K562 (cell line): ENCODE measurements around the gene INO80. TPM values are rescaled to one million over a fixed set of nuclear protein-coding genes. Genes with fewer than 3 reads are reported as not detected.

Experiments
- BCOR ChIP-seq: fragments of 450-650 bp; IDR thresholded peaks from 2 replicates; pipeline ENCODE4 v1.6.1; 2016
- CHD2 ChIP-seq: IDR thresholded peaks from 2 replicates; pipeline ENCODE4 v1.6.1; 2011; ENCODE audit warnings: low read depth, low read length
- FOXP1 ChIP-seq: sonication (generic); formaldehyde crosslinking; IDR thresholded peaks from 2 replicates; pipeline ENCODE4 v1.8.0; 2022; ENCODE audit warnings: mild to moderate bottlenecking, missing genetic modification reagents
- GABPB1 ChIP-seq: sonication (generic); formaldehyde crosslinking; IDR thresholded peaks from 2 replicates; pipeline ENCODE4 v1.8.0; 2022; ENCODE audit warnings: mild to moderate bottlenecking, missing genetic modification reagents
- HDAC8 ChIP-seq: fragments of 450-650 bp; IDR thresholded peaks from 2 replicates; pipeline ENCODE4 v1.6.1; 2016; ENCODE audit warnings: mild to moderate bottlenecking, missing genetic modification characterization, moderate library complexity, missing compliant biosample characterization
- HLTF ChIP-seq: fragments of 450-650 bp; IDR thresholded peaks from 2 replicates; pipeline ENCODE4 v1.6.1; 2016
- JUNB ChIP-seq: fragments of 450-650 bp; formaldehyde crosslinking; conservative IDR thresholded peaks from 2 replicates; pipeline ENCODE4 v1.4.0; 2020; ENCODE audit warnings: mild to moderate bottlenecking
- KHSRP ChIP-seq: fragments of 450-650 bp; IDR thresholded peaks from 2 replicates; pipeline ENCODE4 v1.6.1; 2017
- KLF1 ChIP-seq: fragments of 450-650 bp; IDR thresholded peaks from 2 replicates; pipeline ENCODE4 v1.6.1; 2016; ENCODE audit warnings: missing genetic modification characterization, missing compliant biosample characterization
- MCM5 ChIP-seq: fragments of 450-650 bp; IDR thresholded peaks from 2 replicates; pipeline ENCODE4 v1.6.1; 2016; ENCODE audit warnings: low read depth
- POLR2G ChIP-seq: fragments of 200-400 bp; formaldehyde crosslinking; IDR thresholded peaks from 2 replicates; pipeline ENCODE4 v1.6.1; 2017; ENCODE audit warnings: low read depth, mild to moderate bottlenecking, antibody characterized with exemption, low read length, moderate library complexity
- PTBP1 ChIP-seq: fragments of 200-400 bp; formaldehyde crosslinking; IDR thresholded peaks from 2 replicates; pipeline ENCODE4 v1.6.1; 2017; ENCODE audit warnings: low read depth, low read length
- PURB ChIP-seq: sonication (generic); formaldehyde crosslinking; IDR thresholded peaks from 2 replicates; pipeline ENCODE4 v1.9.0; 2021; ENCODE audit warnings: low read depth, mild to moderate bottlenecking, missing genetic modification reagents
- RAD51 ChIP-seq: fragments of 450-650 bp; IDR thresholded peaks from 2 replicates; pipeline ENCODE4 v1.7.1; 2016; ENCODE audit warnings: low read depth, mild to moderate bottlenecking, borderline replicate concordance
- RUNX1 ChIP-seq: sonication (generic); IDR thresholded peaks from 2 replicates; pipeline ENCODE4 v1.6.1; 2016; ENCODE audit warnings: antibody characterized with exemption, low read depth
- TAF7 ChIP-seq: fragments of 450-650 bp; IDR thresholded peaks from 2 replicates; pipeline ENCODE4 v1.6.1; 2016; ENCODE audit warnings: missing genetic modification characterization, missing compliant biosample characterization
- TARDBP ChIP-seq: fragments of 450-650 bp; IDR thresholded peaks from 2 replicates; pipeline ENCODE4 v1.6.1; 2016
- TSC22D4 ChIP-seq: fragments of 450-650 bp; IDR thresholded peaks from 2 replicates; pipeline ENCODE4 v1.6.1; 2016; ENCODE audit warnings: missing genetic modification characterization, missing biosample characterization, control low read depth
- ZNF140 ChIP-seq: fragments of 250-450 bp; sonication (Bioruptor Pico); IDR thresholded peaks from 2 replicates; pipeline ENCODE4 v1.8.0; 2021; ENCODE audit warnings: moderate library complexity, mild to moderate bottlenecking, inconsistent platforms
- ZNF316 ChIP-seq: fragments of 450-650 bp; IDR thresholded peaks from 2 replicates; pipeline ENCODE4 v1.6.1; 2016
- polyA plus RNA-seq, 8 experiments: library from polyadenylated mRNA; depleted of rRNA in 4 of 8; stranded (reverse) in 5 of 8; unstranded in 3 of 8; fragments of >200 nt; fragmentation: Nextera tagmentation in 2 of 8; fragmentation: Illumina TruSeq in 1 of 8; extraction: Ambion mirVana in 2 of 8; extraction: Trizol in 1 of 8; gene quantifications; 2 replicates each; pipeline versions ENCODE4 v1.2.1 to v1.2.3, GENCODE V29; 2011 to 2014; ENCODE audit warnings: inconsistent platforms in 1 of 8, missing spikeins in 1 of 8
- total RNA-seq, 7 experiments: library from RNA; depleted of rRNA in 6 of 7; stranded (reverse); fragments of >200 nt in 6 of 7; fragmentation: Illumina TruSeq in 2 of 7; extraction: Trizol in 2 of 7; gene quantifications; 2 replicates each; pipeline versions ENCODE4 v1.2.1 to v1.2.3, GENCODE V29; 2011 to 2021; ENCODE audit warnings: low replicate concordance in 1 of 7
- TF ChIP-seq, protein P1 (sequence below): fragments of 250-450 bp; sonication (Bioruptor Pico); IDR thresholded peaks from 2 replicates; pipeline ENCODE4 v1.8.0; 2021; ENCODE audit warnings: mild to moderate bottlenecking, moderate library complexity
- TF ChIP-seq, protein P2 (sequence below), 2 experiments: fragments of 450-650 bp; IDR thresholded peaks; 2 replicates each; pipeline ENCODE4 v1.6.1; 2016; ENCODE audit warnings: mild to moderate bottlenecking in 2 of 2, borderline replicate concordance in 1 of 2, low read depth in 1 of 2, moderate library complexity in 1 of 2

INO80 gene
- total and polyA plus RNA-seq, 9 of the 15 experiments (the other 6 are each of a cell fraction or from before 2014, with no cell fraction given), result 1.1 to 25.7 (median 19.9) TPM

DNA sequence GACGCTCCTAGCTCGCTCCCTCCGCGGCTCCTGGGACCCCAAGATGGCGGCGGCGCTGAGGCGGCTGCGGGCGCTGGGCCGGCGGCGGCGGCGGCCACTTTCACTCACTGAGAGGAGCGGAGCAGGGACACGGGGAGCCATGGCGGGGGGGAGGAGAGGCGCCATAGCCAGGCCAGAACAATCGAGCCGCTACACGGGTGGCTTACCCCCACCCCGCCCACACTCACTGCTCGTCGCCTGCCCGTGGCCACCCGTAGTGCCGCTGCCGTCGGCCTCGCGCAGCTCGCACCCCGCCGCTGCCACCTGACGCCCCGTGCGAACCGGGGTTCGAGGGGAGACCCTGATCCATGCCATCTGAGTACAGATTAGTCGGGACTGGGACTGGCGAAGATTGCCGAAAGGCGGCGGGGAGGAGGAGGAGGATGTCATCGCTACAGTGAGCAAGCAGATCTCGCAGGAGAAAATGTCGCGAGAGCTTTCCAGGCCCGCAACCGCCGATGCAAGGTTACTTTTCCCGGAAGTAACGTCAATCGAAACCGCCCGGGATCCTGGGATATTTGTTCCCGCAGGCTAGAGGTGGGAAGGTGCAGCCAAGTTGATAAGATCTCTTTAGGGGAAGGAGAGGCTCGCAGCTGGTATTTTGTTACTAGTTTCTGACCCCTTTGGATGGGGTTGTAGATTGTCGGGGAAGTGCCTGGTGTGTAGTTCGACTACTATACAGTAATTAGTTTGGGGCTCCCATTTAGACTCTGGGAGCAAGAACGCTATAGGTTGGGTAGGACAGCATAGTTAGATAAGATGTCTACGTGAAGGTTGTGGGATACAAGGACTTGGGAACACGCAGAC, at the start of gene INO80 (continued):
- TF ChIP-seq FOXP1 (CRISPR knock-in tag), result peak; percentile 93
- TF ChIP-seq HLTF, result peak; percentile 85; the same call in 1 of the 2 replicates
- TF ChIP-seq PTBP1, result no peak
- peak; percentile 95 for TF ChIP-seq CHD2
- TF ChIP-seq GABPB1, result peak; percentile 82
- no peak for TF ChIP-seq BCOR
- 0 out of 2 replicates have a peak, but pooled peaks have one; percentile 38 for TF ChIP-seq JUNB (CRISPR knock-in tag)
- TF ChIP-seq HDAC8, result peak; percentile 25; the same call in 1 of the 2 replicates
- TF ChIP-seq RAD51, result peak; percentile 70
- TF ChIP-seq, protein P1, sequence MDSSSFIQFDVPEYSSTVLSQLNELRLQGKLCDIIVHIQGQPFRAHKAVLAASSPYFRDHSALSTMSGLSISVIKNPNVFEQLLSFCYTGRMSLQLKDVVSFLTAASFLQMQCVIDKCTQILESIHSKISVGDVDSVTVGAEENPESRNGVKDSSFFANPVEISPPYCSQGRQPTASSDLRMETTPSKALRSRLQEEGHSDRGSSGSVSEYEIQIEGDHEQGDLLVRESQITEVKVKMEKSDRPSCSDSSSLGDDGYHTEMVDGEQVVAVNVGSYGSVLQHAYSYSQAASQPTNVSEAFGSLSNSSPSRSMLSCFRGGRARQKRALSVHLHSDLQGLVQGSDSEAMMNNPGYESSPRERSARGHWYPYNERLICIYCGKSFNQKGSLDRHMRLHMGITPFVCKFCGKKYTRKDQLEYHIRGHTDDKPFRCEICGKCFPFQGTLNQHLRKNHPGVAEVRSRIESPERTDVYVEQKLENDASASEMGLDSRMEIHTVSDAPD (CRISPR knock-in tag), result no peak
- TF ChIP-seq PURB (CRISPR knock-in tag), result no peak
- TF ChIP-seq RUNX1, result 0 out of 2 replicates have a peak, but pooled peaks have one; percentile 34
- TF ChIP-seq MCM5, result no peak
- TF ChIP-seq POLR2G, result peak; percentile 96
- peak; percentile 84 for TF ChIP-seq ZNF316
- peak; percentile 72; the same call in 1 of the 2 replicates for TF ChIP-seq KLF1 (tag)
- TF ChIP-seq TARDBP, result peak; percentile 53
- TF ChIP-seq TSC22D4 (tag), result no peak
- TF ChIP-seq KHSRP, result no peak
- no peak for TF ChIP-seq ZNF140 (CRISPR knock-in tag)
- TF ChIP-seq TAF7 (tag), result peak; percentile 68
- TF ChIP-seq, protein P2, sequence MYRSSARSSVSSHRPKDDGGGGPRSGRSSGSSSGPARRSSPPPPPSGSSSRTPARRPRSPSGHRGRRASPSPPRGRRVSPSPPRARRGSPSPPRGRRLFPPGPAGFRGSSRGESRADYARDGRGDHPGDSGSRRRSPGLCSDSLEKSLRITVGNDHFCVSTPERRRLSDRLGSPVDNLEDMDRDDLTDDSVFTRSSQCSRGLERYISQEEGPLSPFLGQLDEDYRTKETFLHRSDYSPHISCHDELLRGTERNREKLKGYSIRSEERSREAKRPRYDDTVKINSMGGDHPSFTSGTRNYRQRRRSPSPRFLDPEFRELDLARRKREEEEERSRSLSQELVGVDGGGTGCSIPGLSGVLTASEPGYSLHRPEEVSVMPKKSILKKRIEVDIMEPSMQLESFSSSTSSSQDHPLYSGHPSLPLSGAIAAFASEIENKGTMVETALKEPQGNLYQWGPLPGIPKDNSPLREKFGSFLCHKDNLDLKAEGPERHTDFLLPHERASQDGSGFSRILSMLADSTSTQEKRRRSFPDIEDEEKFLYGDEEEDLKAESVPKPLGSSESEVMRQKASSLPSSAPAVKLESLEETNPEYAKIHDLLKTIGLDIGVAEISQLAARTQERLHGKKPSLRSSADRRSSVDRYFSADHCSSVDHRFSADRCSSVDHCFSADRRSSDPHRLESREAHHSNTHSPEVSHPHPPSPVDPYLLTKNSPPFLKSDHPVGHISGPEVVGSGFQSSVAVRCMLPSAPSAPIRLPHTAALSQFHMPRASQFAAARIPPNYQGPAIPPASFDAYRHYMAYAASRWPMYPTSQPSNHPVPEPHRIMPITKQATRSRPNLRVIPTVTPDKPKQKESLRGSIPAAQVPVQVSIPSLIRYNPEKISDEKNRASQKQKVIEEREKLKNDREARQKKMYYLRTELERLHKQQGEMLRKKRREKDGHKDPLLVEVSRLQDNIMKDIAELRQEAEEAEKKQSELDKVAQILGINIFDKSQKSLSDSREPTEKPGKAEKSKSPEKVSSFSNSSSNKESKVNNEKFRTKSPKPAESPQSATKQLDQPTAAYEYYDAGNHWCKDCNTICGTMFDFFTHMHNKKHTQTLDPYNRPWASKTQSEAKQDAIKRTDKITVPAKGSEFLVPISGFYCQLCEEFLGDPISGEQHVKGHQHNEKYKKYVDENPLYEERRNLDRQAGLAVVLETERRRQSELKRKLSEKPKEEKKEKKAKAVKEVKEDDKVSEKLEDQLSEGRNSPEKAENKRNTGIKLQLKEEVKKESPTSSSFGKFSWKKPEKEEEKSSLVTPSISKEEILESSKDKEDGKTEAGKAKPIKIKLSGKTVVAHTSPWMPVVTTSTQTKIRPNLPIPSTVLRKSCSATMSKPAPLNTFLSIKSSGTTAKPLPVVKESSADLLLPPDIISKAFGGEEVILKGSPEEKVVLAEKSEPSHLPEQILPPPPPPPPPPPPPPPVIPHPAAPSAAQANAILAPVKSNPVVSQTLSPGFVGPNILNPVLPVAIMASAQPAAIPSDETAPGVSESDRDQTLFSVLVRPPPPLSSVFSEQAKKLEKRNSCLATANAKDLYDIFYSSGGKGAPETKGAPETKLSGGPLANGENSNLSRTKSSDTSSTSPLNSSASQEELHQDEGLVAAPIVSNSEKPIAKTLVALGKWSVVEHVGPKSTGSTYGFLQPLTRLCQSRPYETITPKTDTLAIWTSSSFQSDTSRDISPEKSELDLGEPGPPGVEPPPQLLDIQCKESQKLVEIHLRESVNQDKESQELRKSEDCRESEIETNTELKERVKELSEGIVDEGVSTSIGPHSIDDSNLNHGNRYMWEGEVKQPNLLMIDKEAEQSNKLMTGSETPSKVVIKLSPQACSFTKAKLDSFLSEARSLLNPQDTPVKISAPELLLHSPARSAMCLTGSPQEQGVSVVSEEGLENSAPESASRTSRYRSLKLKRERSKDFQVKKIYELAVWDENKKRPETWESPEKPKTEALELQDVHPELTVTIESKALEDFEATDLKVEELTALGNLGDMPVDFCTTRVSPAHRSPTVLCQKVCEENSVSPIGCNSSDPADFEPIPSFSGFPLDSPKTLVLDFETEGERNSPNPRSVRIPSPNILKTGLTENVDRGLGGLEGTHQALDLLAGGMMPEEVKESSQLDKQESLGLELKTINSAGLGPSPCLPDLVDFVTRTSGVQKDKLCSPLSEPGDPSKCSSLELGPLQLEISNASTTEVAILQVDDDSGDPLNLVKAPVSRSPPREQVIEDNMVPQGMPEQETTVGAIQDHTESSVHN (IDR thresholded peaks at IDR 0.05; ENCODE audit: borderline replicate concordance in 1 of 2, low read depth in 1 of 2), result peak in 1 of 2 experiments; percentile 62; a peak in 2 of 4 replicates
